Measurements from ENCODE around the gene TMEM30A. TPM values are rescaled to one million over a fixed set of nuclear protein-coding genes. Genes with fewer than 3 reads are reported as not detected.

TMEM30A gene
- total and polyA plus RNA-seq, 2 donors (not counting 3 experiments of a cell fraction or from before 2014, with no cell fraction given) = 42.2 to 197 TPM

DNA sequence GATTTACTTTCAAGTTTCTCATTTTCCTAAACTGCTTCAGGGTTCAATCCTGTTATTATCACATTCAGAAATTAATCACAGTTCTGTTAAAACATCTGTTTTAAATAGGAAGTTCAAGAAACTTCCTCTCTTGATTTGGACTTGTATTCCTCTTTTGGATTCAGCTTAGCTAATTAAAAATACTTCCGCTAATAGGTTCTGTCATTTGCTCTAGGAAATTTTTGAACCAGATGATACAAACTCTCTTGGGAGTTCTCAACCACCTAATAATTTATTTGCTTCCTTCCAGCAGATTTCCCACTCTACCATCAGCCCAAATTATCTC lies 15.9 kb upstream of the TMEM30A start:
- intact Hi-C loops (cut with micrococcal nuclease) (no loop called here), dilution Hi-C loops (cut with MboI; ENCODE audit: extremely low pct_ligation_motif_present, low sequenced_read_pairs) (loop anchor here (25.0 kb wide), 1 partner anchor 237 kb away; no protein-coding TSS in a partner anchor)
- no peak overlapping the region for H3K9ac ChIP-seq (replicated peaks; ENCODE audit: extremely low read depth, insufficient read depth, low read length)
- H4K20me1 ChIP-seq (replicated peaks; ENCODE audit: control insufficient read depth, extremely low read depth, insufficient read depth, low read length) = no peaks in the 10 kb centered on the region
- no peak for TF ChIP-seq POLR2AphosphoS5 (IDR thresholded peaks at IDR 0.05; ENCODE audit: insufficient read depth, low read depth, low read length)
- TF ChIP-seq POLR2A (IDR thresholded peaks at IDR 0.05; ENCODE audit: low read depth, low read length) = no peak
- no peak for TF ChIP-seq GATA2 (IDR thresholded peaks at IDR 0.05; ENCODE audit: insufficient read depth, insufficient read length, low read depth, low read length)
- TF ChIP-seq, protein P1, sequence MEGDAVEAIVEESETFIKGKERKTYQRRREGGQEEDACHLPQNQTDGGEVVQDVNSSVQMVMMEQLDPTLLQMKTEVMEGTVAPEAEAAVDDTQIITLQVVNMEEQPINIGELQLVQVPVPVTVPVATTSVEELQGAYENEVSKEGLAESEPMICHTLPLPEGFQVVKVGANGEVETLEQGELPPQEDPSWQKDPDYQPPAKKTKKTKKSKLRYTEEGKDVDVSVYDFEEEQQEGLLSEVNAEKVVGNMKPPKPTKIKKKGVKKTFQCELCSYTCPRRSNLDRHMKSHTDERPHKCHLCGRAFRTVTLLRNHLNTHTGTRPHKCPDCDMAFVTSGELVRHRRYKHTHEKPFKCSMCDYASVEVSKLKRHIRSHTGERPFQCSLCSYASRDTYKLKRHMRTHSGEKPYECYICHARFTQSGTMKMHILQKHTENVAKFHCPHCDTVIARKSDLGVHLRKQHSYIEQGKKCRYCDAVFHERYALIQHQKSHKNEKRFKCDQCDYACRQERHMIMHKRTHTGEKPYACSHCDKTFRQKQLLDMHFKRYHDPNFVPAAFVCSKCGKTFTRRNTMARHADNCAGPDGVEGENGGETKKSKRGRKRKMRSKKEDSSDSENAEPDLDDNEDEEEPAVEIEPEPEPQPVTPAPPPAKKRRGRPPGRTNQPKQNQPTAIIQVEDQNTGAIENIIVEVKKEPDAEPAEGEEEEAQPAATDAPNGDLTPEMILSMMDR (IDR thresholded peaks at IDR 0.05; ENCODE audit: extremely low read depth in 1 of 2, insufficient read depth in 1 of 2, low read depth in 1 of 2, low read length in 2 of 2) = no peak
- no peak for TF ChIP-seq FOS (IDR thresholded peaks at IDR 0.05; ENCODE audit: borderline replicate concordance, insufficient read depth, low read length)
- no peak for TF ChIP-seq JUN (IDR thresholded peaks at IDR 0.05; ENCODE audit: borderline replicate concordance, insufficient read depth, insufficient read length, low read depth)
- TF ChIP-seq MYC (IDR thresholded peaks at IDR 0.05; ENCODE audit: low read depth, low read length) = no peak
- TF ChIP-seq EZH2 (IDR thresholded peaks at IDR 0.05; ENCODE audit: borderline replicate concordance, low read depth, low read length, severe bottlenecking) = no peak
- TF ChIP-seq, protein P2, sequence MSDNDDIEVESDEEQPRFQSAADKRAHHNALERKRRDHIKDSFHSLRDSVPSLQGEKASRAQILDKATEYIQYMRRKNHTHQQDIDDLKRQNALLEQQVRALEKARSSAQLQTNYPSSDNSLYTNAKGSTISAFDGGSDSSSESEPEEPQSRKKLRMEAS (IDR thresholded peaks at IDR 0.05; ENCODE audit: insufficient read depth, insufficient read length) = no peak
- CTCF ChIA-PET = interaction anchor here (1.0 to 3.2 kb wide), 7 partner anchors 30 to 227 kb away, joined by 3 to 12 read pairs (median 4); no protein-coding TSS in a partner anchor
- DNase-seq (ENCODE audit: low read depth, low spot score) = no peak
- H2AFZ ChIP-seq (ENCODE audit: low read depth, low read length) = no peak overlapping the region
- no peaks in the 10 kb centered on the region for H3K9me3 ChIP-seq (replicated peaks; ENCODE audit: control insufficient read depth, insufficient read depth, low read length)
- no peaks in the 10 kb centered on the region for H3K36me3 ChIP-seq (ENCODE audit: control insufficient read depth in 2 of 2, extremely low read depth in 1 of 2, insufficient read depth in 2 of 2, low read length in 2 of 2)
- H3K9me1 ChIP-seq (replicated peaks; ENCODE audit: control insufficient read depth, extremely low read depth, insufficient read depth, low read length) = no peaks in the 10 kb centered on the region
- POLR2A ChIA-PET = no interaction called here
- H3K4me3 ChIP-seq (replicated peaks in 1 of 3; ENCODE audit: insufficient read depth in 1 of 3, low read depth in 1 of 3, low read length in 3 of 3) = no peak overlapping the region
- no peak overlapping the region for H3K27ac ChIP-seq (ENCODE audit: insufficient read depth, low read depth, low read length)
- no peak overlapping the region for H3K4me2 ChIP-seq (ENCODE audit: insufficient read depth, low read length)
- H3K27me3 ChIP-seq (ENCODE audit: control insufficient read depth in 2 of 2, insufficient read depth in 2 of 2, low read length in 2 of 2) = no peaks in the 10 kb centered on the region
- FAIRE-seq = no peak
- no peaks in the 10 kb centered on the region for H3K79me2 ChIP-seq (ENCODE audit: control insufficient read depth, insufficient read depth, low read length)
- BruUV-seq (replicated peaks) = no TSS peak
- H3K4me1 ChIP-seq (ENCODE audit: control insufficient read depth, extremely low read depth, insufficient read depth, low read length) = no peaks in the 10 kb centered on the region

Measured in endothelial cell of umbilical vein (primary cell).